GM21390 (cell line): ENCODE results near the gene MED8.
"Not testable (repeated sequence)": the region's sequence is repeated elsewhere in the genome, so short reads cannot be mapped to it uniquely, and the experiment has no call there.

Source experiments
- ATAC-seq: cut with Tn5 transposase; IDR thresholded peaks from one replicate; pipeline ENCODE4 v1.9.1; 2021; ENCODE audit not compliant: unreplicated experiment

Gene MED8

DNA sequence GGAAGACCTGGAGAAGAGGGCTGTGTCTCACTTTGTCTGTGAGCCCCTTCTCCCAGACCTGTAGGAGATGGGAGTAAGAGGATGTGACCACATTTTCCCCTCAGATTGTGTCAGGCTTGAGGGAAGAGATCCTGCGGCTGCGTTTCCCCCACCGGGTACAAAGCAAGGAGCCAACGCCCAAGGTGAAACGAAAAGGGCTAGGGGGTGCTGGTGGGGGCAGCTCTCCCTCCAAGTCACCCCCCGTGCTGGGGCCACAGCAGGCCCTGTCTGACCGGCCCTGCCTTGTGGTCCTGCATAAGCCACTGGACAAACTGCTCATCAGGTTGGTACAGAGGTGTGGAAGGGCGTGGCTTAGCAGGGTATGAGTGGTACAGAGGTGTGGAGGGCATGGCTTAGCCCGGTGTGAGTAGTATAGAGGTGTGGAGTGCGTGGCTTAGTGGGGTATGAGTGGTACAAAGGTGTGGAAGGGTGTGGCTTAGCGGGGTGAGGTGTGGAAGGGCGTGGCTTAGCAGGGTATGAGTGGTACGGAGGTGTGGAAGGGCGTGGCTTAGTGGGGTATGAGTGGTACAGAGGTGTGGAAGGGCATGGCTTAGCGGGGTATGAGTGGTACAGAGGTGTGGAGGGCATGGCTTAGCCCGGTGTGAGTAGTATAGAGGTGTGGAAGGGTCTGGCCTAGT lies 33.5 kb upstream of the MED8 start:
- no peak for ATAC-seq

DNA sequence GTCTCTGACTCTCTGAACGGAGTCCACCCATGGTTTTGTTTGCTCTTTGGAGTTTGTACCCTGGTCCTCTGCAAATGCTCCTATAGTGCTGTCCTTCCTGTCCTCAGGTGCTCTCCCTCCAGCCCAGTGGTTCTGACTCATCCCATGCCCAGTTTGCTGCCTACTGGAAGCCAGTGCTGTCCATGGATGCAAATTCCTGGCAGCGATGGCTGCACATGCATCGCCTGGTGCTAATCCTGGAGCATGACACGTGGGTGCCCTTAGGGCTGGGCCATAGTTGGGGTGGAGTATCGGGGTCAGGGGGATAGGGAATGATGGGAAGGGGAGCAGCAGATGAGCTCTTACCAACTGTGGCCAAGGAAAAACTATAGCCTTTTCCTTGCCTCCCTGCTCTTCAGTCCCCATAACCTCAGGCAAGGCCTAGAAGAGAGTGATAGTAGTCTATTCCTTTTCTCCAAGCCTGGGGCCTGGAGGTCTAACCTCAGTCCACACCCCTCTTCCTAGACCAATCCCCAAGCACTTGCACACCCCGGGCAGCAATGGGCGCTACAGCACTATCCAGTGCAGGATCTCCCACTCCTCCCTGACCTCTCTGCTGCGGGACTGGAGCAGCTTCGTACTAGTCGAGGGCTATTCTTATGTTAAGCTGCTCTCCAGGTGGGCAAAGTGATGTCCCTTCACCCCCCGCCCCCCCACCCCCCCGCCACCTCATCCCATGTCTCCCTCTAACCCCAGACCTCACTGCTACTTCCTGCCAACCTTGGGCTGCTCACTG lies 32.6 kb upstream of the MED8 start:
- no peak for ATAC-seq

DNA sequence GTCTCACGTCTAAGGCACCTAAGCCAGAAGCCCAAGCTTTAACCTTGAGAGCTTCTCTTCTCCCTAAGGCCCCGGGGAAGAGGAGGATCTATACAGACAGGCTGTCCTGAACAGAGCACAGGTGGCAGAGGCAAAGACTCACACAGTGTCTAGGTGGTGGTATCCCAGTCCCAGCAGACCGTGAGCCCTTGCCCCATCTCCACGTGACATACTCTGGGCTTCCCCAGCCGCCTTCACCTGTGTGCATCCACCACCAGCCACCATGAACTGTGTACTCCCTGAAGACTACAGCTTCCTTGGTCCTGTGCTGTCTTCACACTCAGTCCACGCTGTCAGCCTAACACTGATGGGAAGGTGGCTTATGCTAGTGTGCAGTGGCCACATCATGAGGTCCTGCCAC lies 31.8 kb upstream of the MED8 start:
- no peak for ATAC-seq

DNA sequence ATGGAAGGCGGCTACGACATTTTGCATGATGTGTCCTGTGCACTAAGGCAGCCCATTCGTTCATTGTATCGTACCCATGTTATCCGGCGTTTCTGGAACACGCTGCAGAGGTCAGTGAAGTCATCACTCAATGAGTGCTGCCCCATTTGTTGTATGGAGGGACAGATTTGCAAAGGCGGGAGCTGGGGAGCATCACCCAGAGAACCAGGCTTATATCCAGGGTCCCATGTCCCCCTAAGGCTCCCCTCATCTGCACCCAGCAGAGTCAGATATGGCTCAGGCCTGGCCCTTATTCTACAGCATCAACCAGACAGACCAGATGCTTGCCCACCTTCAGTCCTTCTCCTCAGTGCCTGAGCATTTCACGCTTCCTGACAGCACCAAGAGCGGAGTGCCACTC lies 31.3 kb upstream of the MED8 start:
- no peak for ATAC-seq

DNA sequence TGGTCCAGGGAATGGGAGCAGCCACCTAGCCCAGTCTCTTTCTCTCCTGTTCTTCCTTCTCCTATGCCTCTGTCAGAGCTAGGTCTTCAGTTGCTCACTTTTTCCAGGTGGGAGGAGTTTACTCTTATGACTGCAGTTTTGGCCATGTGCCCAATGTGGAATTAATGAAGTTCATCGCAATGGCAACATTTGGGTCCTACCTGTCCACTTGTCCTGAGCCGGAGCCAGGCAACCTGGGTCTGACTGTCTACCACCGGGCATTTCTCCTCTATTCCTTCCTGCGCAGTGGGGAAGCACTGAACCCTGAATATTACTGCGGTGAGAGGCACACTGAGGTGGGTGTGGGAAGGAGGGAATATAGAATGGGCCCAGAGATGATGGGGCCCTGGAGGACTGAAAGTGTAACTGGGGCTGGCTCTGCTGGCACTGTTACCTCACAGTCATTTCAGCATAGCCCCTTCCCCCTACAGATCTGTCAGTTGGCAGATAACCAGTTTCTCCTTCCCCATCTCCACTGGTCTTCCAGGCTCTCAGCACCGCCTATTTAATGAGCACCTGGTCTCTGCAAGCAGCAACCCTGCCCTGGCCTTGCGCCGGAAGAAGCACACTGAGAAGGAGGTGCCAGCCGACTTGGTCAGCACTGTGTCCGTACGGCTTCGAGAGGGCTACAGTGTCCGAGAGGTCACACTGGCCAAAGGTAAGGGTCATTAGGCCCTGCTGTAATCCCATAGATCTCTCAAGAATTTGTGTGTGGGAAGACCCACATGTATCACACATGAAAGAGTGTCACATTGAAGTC lies 30.2 kb upstream of the MED8 start:
- ATAC-seq, result no peak

DNA sequence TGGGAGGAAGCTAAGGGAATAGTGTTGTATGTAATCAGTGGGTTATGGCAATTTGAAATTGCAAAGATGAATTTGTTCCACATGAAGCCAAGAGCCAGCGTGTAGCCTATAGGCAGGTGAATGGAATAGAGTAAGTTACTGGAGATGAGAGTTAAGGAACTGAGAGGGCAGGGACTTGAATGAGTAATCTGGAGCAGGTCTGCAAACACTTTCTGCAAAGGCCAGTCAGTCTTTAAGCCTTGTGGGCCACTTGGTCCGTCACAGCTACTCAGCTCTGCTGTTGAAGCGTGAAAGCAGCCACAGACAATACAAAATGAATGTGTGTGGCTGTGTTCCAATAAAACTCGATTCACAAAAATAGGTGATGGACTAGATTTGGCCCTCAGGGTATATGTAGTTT lies 29.3 kb upstream of the MED8 start:
- no peak for ATAC-seq

DNA sequence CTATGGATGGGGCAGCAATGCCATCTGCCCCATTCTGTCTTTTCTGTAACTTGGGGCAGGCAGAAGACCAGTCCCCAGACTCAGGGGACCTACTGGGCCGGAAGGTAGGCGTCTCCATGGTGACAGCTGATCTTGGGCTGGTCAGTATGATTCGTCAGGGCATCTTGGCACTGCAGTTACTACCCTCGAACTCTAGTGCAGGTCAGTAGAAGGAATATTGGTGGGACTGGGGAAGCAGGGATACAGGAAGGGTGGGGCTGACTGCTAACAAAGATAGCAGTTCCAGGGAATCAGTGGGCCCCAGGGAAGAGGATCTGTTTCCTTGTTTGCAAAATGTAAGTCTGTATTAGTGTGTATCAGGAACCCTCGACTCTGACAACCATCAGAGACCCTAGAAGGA lies 26.3 kb upstream of the MED8 start:
- no peak for ATAC-seq

DNA sequence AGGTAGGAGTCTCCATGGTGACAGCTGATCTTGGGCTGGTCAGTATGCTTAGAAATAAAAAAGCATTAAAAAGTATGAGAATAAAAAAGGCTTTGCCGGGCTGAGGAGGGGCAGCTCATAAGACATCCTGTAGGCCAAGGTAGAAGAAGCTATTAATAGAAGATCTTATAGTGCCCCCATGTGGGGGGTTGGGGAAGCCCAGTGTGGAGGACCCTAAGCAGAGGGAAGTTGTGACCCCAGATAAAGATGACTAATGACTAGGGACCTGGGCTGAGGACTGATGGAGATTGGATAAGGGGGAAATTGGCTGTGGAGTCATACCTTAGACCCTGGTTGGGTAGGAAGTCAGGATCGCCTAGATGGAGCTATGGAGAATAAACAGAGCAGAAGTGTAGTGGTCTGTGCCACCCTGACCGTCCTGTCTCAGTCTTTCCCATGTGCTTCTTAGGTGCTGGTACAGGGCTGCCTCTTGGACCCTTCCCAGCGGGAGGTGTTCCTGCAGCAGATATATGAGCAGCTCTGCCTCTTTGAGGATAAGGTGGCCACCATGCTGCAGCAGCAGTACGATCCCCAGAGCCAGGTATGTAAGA lies 25.1 kb upstream of the MED8 start:
- no peak for ATAC-seq

DNA sequence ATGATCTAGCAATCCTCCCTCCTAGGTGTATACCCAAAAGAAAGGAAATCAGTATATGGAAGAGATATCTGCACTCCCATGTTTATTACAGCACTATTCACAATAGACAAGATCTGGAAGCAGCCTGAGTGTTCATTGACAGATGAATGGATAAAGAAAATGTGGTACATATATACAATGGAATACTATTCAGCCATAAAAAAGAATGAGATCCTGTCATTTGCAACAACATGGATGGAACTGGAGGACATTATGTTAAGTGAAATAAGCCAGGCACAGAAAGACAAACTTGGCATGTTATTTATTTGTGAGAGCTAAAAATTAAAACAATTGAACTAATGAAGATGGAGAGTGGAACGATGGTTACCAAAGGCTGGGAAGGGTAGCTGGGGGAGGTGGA lies 23.8 kb upstream of the MED8 start:
- ATAC-seq, result not testable (repeated sequence)

DNA sequence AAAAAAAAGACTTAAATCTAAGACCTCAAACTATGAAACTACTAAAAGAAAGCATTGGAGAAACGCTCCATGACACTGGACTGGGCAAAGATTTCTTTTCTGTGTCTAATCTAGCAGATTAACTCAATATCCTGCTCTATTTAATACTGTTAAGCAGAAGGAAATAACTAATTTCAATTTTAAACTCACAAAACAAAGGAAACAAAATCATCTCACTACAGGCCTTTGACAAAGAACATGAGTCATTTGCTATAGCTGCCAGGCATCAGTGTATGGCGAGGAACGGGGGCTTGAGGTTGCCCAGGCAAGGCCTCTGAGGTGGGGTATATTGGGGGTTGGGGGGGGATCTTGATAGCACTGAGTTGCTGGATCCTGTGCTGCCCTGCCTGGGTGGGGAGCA lies 21.0 kb upstream of the MED8 start:
- ATAC-seq, result no peak

DNA sequence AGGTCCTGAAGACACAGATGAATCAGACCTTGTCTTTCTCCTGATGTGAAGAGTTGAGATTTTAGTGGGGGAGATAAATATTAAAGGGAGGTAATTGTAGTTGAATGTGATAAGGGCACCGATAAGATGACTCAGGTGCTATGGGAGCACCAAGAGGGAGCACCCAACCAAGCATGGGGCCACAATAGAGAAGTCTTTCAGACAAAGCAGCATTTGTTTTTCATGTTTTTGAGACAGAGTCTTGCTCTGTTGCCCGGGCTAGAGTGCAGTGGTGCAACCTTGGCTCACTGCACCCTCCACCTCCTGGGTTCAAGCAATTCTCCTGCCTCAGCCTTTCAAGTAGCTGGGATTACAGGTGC lies 16.3 kb upstream of the MED8 start:
- no peak for ATAC-seq

DNA sequence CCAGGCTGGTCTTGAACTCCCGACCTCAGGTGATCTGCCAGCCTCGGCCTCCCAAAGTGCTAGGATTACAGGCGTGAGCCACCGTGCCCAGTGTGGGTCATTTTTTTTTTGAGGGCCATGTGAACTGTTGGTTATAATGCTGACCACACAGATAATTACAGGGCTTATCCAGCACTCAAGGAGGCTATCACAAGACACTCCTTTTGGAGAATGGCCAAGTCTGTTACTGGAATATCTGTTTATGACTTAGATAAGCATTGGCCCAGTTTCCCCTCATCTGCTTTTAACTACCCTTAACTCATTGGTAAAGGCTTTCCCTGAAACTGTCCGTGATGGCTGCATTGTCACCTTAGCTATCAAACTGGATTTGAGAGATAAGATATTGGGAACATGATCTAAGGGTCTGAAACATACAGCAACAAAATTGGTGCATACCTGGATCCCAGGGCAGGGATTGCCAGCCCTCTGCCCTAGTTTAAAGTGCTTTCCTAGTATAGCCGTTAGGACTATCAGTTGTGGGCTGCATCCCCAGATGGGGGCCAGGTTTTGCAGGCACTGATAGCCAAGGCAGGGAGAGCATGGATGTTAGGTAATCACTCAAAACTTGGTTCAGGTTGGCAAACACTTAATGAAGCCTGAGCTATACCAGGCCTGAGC lies 15.7 kb upstream of the MED8 start:
- no peak for ATAC-seq

DNA sequence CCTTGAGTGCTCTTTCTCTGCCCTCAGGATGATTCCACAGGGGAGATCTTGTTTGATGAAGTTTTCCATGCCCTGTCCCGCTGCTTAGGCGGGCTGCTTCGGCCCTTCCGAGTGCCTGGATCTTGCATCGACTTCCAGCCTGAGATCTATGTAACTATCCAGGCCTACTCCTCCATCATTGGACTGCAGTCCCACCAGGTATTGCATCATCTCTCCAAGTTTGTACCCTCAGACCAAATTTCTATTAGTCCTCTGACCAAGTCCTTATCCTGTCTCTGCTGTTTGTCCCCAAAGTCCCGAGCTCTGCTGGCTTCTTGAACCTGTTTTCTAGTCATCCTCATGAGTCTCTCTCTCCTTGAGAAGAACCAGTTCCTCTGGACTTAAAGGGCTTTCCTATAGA lies 14.8 kb upstream of the MED8 start:
- no peak for ATAC-seq

DNA sequence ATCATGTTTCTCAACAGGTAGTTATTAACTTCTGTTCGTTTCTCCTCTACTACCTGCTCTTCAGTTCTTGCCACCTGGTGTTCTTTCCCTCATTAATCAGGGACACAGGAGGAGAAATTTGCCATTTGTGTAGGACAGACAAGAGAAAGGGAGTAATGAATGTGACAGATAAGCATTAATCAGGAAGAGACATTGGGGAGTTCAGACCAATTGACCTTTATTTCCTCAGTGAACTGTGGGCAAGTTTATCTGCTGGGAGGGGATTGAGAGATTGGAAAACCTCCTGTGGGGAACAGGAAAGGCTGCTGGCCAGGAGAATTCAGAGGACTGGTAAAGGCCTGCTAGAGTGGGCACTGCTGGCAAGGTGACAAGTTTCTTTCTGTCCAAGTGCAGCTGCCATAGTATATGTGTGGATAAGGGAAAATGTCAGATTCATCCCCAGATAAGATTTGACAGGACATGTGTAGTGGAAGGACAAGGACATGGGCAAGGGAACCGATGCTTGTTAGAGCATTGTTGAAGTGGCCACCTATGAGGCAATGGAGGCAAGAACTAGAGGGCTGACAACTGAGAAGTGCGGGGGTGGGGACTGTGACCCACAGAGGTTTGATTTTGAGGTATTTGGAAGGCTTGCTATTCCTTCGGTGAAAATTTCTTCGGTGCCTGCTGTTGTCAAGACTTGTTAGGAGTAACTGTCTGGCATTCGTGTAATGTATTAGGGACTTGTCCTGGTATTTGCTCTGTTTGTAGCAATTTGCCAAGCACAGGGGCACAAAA lies 12.7 kb upstream of the MED8 start:
- ATAC-seq, result no peak

DNA sequence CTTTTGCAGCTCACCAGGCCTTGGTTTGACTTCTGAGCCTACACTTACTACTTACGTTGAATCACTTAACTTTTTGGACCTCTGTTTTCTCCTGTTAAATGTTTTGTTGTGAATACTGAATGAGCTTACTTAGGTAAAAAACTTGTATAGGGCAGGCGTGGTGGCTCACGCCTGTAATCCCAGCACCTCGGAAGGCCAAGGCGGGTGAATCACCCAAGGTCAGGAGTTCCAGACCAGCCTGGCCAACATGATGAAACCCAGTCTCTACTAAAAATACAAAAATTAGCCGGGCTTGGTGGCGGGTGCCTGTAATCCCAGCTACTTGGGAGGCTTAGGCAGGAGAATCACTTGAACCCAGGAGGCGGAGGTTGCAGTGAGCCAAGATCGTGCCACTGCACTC lies 10.8 kb upstream of the MED8 start:
- not testable (repeated sequence) for ATAC-seq

DNA sequence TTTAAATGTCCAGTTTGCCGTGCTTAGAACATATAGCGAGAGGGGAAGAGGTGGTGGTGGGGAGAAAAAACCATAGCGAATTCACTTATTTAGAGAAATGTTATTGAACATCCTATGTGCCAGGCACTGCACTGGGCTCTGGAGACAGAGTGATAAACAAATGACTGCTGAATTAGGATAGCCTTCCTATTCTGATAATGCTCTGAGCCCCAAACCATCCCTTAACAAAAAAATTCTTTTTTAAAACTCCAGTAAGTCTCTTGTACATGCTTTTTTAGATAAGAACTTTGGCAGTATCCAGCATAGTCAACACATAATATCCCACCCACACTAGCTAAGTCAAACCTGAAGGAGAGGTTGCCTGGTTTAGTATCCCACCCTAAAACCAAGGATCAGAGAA lies 8.6 kb upstream of the MED8 start:
- no peak for ATAC-seq

DNA sequence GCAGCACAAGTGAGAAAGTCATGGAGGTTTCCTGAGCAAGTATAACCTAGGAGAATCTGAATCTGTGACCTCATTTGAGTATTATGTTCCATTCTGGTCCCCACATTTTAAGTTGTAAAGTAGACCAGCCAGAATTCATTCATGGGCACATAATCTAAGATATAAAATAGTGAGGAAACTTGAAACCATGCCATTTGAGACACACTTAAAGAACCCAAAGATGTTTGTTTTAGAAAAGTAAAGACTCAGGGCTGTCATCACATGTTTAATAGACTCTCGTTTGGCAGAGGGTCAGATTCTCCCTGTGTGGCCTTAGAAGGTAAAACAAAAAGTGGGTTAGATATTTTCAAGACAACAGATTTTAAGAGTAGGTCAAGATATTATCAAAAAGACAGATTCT lies 6.5 kb upstream of the MED8 start:
- ATAC-seq, result no peak

DNA sequence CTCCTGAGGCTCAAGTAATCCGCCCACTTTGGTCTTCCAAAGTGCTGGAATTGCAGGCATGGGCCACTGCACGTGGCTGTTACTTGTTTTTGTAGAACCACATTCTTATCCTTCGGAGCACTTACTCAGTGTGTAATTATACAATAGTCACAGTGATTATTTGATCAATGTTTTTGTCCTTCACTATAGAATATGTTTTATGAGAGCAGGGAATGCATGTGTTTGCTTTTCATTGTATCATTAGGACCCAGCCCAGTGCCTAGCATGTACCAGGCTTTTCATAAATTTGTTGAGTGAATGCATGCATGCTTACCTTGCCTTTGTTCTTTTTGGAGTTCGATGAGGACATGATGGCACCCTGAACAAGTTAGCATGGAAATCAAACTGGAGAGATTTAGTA lies 5.9 kb upstream of the MED8 start:
- ATAC-seq, result no peak

DNA sequence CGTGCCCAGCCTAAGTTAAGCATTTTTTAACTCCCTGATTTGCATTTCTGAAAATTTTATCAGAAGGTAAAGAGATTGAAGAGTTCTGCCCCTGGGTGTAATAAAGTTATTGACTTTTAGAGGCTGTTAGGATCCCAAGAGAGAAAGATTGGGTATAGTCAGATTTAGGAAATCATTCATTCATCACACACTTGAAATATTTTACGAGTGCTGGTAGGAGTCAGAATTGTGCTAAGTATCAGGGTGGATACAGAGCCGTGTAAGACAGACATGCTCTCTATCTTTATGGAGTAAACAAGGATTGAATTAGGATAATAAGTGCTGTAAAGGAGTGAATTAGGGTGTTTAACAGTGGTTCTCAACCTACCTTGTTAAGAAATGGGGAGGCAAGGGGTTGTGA lies 3.1 kb upstream of the MED8 start:
- no peak for ATAC-seq

DNA sequence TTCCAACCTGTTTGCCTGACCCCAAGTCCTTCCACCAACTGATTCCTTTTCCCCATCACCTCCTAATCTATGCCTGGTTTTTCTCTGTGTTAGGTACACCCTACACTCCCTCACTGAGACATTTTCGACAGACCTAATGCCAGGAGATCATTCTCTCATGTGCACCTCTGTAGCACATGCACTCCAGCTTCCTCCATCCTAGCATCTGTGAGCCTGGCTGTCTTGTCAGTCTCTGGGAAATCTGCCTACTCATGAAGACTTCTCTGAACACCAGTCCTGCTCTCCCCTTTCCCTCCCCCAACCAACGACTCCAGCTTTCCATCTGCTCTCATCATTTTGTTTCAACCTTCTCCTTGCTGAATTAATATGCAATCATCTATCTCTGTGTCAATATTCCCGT lies 987 bp downstream of the MED8 start:
- ATAC-seq, result no peak
